Measurements from ENCODE around the gene NPM1.

Gene NPM1

DNA sequence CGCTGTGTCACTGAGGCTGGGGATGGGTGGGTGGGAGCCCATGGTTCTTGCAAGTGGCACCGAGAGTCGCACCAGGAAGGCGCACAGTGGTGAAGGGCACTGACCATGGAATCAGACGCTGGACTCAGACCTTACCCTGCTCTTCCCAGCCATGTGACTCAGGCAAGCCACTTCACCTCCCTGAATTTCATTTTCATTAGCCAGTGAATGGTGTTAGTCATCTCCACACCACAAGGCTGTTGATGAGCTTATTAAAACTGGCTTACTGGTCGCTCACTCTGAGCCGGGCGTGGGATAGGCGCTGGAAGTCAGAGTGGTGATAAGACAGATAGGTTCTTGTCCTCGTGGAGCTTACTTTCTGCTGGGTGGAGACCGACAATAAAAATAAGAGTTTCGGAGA lies 56.9 kb downstream of the NPM1 start:
- TF ChIP-seq, protein P1, sequence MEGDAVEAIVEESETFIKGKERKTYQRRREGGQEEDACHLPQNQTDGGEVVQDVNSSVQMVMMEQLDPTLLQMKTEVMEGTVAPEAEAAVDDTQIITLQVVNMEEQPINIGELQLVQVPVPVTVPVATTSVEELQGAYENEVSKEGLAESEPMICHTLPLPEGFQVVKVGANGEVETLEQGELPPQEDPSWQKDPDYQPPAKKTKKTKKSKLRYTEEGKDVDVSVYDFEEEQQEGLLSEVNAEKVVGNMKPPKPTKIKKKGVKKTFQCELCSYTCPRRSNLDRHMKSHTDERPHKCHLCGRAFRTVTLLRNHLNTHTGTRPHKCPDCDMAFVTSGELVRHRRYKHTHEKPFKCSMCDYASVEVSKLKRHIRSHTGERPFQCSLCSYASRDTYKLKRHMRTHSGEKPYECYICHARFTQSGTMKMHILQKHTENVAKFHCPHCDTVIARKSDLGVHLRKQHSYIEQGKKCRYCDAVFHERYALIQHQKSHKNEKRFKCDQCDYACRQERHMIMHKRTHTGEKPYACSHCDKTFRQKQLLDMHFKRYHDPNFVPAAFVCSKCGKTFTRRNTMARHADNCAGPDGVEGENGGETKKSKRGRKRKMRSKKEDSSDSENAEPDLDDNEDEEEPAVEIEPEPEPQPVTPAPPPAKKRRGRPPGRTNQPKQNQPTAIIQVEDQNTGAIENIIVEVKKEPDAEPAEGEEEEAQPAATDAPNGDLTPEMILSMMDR (IDR thresholded peaks at IDR 0.05; ENCODE audit: low read depth, low read length): no peak
- DNase-seq (ENCODE audit: low read depth in 2 of 2): peak in 1 of 2 donors; percentile 25
- no peak overlapping the region for H3K4me3 ChIP-seq (replicated peaks in 1 of 2; ENCODE audit: low read depth in 2 of 2, low read length in 2 of 2)

DNA sequence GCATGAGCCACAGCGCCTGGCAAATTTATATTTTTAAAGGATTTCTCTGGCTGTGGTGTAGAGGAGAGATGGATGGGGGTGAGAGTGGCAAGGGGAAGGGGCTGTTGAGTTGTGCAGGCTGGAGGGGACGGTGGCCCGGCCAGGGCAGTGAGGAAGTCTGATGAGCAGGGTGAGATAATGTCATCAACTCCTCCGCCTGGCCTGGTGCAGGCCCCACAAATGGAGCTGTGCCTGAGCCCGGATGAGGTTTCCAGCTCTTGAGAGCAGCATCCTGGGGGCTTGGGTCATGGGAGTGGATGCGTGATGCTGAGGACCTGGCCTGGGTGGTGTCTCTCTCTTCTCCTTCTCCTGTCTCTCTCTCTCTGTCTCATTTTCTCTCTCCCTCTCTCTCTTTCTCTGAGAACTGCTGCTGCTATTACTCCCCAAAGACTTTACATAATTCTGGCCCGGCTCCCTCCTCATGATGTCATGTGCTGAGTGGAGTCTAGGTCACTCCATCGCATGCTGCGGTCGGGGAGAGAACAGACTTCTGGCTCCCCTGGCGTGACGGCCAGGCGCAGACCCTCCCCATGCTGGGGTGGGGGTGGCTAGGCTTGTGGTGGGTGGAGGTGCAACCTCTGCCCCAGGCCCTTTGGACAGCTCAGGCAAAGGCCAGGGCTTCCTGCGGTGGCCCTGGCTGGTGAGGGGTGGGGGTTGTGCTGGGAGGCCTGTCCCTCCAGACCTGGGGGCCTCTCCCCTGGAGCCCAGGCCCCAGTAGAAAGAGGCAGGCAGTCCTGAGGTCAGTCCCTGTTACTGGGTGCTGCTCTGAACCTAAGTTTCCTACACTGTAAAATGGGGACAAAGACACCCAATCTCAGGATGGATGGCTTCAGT lies 58.2 kb downstream of the NPM1 start:
- peak; percentile 79 to 86 for DNase-seq (ENCODE audit: low read depth in 2 of 2)
- TF ChIP-seq, protein P1 (IDR thresholded peaks at IDR 0.05; ENCODE audit: low read depth, low read length): no peak
- H3K4me3 ChIP-seq (replicated peaks in 1 of 2; ENCODE audit: low read depth in 2 of 2, low read length in 2 of 2): no peak overlapping the region

DNA sequence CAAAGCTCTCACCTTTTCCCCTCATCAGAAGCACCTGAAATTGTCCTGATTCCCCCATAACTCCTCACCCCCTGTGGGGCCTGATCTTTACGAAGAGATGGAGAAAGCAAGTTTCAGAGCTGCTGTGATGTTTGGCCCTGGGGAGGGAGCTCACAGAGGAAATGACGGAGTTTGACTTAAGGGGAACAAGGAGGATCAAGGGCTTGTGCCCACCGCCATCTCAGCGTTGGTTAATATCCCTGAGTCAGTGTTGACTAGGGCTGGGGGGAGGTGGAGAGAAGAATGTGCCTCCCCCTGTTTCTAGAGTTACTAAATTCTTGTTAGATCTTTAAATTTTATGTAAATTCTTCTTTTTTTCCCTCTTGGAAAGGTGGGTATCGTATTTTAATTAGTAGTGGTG lies 59.6 kb downstream of the NPM1 start:
- no peak overlapping the region for H3K4me3 ChIP-seq (replicated peaks in 1 of 2; ENCODE audit: low read depth in 2 of 2, low read length in 2 of 2)
- DNase-seq (ENCODE audit: low read depth in 2 of 2): no peak

DNA sequence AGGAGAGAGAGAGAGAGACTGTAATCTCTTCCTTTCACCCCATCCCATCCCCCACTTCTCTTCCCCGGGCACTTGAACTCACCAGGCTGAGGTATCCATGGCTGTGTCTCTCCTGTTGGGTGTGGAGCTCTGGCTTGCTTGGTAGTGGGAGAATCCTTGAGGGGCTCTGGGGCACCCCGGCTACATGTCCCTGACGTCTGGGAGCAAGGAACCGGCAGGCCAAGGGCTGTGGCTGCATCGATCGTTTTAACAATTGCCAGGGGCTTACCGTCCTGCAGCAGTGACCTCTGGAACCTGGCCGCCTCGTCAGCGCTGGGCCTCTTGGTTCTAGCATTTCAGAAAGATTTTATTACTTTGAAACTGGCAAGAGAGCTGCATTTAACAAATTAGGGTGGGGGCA lies 61.8 kb downstream of the NPM1 start:
- TF ChIP-seq, protein P1 (IDR thresholded peaks at IDR 0.05; ENCODE audit: low read depth, low read length): no peak
- H3K4me3 ChIP-seq (replicated peaks in 1 of 2; ENCODE audit: low read depth in 2 of 2, low read length in 2 of 2): no peak overlapping the region
- no peak for DNase-seq (ENCODE audit: low read depth in 2 of 2)

More for the DNA sequence above, 59.6 kb downstream of the NPM1 start:
- TF ChIP-seq, protein P1 (IDR thresholded peaks at IDR 0.05; ENCODE audit: low read depth, low read length): no peak

DNA sequence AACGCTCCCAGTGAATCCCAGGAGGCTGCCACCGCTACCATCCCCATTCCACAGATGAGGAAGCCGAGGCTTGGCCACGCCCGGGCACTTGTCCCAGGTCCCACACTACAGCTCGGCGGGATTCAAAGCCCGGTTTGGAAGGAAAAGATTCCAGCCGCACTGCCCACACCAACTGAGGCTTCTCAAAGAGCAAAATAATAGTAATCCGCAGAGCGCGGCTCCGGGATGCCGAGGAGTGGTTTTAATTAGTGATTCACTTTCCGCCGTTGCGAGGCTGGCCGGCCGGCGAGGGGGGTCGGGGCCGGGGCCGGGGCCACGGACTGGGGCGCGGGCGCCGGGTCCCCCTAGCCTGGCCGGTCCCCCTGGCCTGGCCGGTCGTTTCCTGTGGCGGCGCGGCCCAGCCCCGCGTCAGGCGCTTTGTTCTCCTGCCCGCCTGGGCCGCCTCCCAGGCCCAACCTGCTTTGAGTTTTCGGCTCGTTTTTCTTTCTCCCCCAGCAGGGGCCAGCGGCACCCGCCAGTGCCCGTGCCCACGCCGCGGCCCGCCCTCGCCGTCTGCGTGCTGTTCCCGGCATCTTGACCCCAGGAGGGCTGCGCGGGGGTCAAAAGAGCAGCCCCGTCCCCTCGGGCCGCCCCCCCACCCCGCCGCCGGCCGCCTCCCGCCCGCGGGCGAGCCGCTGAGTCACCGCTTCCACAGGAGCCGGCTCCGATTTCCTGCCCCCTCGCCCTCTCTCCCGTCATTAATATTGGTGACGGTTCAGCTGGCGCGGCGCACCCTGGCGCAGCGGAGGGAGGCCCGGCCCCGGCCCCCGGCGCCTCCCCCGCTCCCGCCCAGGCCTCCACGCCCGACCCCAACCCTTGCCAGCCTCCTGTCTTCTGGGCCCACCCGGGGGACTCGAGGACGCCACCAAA lies 63.0 kb downstream of the NPM1 start:
- TF ChIP-seq, protein P1 (IDR thresholded peaks at IDR 0.05; ENCODE audit: low read depth, low read length): no peak
- peak overlapping the region in 1 of 2 donors; percentile 26 for H3K4me3 ChIP-seq (replicated peaks in 1 of 2; ENCODE audit: low read depth in 2 of 2, low read length in 2 of 2)
- DNase-seq (ENCODE audit: low read depth in 2 of 2): peak; percentile 46 to 64

DNA sequence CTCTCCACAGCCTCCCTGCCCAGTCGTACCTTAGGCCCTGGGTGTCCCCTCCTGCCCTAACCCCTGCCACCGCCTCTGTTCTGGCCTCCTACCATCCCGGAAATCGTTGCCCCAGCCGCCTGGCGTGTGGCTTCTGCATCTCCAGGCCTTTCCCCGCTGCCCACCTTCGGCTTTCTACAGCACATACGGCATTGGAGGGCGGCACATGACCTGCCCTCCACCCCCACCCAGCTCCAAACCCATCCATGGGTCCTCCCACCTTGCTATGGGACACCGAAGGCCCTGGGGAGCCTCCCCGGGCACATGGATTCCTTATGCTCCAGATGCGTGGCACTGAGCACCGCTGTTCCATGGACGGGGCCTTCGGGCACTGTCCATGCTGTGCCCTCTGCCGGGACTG lies 63.8 kb downstream of the NPM1 start:
- H3K4me3 ChIP-seq (replicated peaks in 1 of 2; ENCODE audit: low read depth in 2 of 2, low read length in 2 of 2): no peak overlapping the region
- no peak for DNase-seq (ENCODE audit: low read depth in 2 of 2)
- TF ChIP-seq, protein P1 (IDR thresholded peaks at IDR 0.05; ENCODE audit: low read depth, low read length): no peak

Measured in cardiac fibroblast (primary cell).